Germinal center (tissue), 1 donor: Measurements from ENCODE around the gene C14orf180.
"Not testable (repeated sequence)": the region's sequence is repeated elsewhere in the genome, so short reads cannot be mapped to it uniquely, and the experiment has no call there.

Source experiments
- DNase-seq: peaks from one replicate; pipeline ENCODE4 v3.0.0; 2012; ENCODE audit warnings: mixed read lengths, low spot score

Gene C14orf180

DNA sequence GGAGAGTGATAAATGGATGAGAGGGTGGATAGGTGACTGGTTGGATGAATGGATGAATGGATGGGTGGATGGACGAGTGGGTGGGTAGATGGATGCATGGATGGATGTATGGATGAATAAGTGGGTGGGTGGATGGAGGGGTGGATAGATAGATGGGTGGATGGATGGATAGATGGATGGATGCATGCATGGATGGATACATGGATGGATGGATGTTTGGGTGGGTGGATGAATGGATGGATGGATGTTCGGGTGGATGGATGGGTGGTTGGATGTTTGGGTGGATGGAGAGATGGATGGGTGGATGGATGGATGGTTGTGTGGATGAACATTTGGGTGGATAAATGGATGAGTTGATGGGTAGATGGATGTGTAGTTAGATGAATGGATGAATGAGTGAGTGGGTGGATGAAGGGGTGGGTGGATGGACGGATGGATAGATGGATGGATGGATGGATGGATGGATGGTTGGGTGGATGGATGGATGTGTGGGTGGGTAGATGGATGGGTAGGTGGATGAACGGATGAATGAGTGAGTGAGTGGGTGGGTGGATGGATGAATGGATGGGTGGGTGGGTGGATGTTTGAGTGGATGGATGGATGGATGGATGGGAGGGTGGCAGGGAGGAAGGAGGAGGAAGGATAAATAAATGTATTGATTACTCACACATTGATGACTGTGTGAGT, 34.7 kb downstream of the C14orf180 start:
- no peak for DNase-seq

DNA sequence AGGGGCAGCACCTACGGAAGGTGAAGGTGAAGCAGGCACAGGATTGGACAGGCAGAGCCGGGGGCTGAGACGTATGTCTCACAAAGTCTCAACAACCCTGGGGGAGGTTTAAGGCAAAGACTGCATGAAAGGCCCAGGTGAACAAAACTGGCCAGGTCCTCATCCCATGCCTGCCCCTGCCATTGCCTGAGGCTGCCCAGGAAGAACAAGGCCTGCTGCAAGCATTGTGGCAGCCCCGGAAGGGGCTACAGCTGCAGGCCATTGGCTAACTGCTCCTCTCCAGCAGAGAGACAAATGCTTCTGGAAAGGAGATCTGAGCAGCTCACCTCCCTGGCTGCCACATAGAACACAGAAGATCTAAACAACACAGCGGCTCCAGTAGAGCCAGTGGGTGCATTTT, 45.4 kb downstream of the C14orf180 start:
- no peak for DNase-seq

DNA sequence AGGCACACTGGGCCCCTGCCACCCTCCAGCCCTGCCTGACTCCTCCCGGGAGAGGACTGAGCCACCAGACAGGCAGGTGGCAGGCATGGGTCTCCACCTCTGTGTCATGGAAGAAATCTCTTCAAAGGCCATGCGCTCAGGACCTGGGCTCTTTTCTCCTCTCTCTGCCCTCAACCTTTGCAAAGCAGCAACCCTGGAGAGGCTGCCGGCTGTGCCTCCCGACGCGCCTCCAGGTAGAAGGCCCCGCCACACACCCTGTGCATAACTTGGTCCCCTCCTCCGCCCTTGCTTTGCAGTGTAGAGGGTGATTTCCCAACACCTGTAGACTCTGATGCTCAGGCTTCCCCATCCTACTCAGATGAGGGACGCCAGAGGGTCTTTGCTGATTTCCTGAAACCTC, 53.2 kb downstream of the C14orf180 start:
- DNase-seq = no peak

DNA sequence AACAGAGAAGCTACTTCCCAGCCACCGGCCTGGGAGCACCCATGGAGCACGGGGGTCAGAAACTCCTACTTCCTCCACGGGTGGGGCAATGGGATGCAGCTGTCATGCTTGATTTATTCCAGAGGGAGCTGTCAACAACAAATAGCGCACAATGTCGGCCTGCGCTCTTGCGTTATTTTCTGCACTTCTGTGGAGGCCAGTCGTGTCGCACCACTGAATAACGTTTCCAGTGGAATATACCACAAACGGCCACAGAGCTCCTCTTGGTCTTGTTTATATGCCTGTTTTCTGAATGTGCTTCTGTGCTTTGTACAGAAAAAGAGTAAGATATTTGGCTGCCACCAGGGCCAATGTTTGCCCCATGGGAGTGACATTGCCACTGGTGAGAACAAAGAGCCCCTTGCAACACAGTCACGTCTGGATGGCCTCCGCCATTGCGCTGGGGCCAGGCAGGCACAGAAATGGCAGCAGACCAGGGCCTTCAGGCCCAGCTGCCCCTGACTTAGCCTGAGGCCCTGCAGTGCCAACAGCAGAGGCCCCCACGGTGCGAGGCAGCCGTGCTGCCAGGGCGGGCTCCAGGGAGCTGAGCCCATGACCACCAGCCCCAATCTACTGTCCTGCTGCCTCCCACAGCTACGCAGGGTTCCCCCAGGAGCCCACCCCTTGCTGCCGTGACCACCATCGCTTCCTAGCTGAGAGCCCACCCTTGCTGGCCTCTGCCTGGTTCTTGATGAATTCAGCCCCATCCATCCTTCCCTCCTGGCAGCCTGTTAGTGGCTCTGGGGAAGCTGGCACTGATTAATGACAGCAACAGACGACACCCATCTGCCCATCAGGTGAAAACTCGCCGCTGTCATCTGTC, 53.9 kb downstream of the C14orf180 start:
- no peak for DNase-seq

DNA sequence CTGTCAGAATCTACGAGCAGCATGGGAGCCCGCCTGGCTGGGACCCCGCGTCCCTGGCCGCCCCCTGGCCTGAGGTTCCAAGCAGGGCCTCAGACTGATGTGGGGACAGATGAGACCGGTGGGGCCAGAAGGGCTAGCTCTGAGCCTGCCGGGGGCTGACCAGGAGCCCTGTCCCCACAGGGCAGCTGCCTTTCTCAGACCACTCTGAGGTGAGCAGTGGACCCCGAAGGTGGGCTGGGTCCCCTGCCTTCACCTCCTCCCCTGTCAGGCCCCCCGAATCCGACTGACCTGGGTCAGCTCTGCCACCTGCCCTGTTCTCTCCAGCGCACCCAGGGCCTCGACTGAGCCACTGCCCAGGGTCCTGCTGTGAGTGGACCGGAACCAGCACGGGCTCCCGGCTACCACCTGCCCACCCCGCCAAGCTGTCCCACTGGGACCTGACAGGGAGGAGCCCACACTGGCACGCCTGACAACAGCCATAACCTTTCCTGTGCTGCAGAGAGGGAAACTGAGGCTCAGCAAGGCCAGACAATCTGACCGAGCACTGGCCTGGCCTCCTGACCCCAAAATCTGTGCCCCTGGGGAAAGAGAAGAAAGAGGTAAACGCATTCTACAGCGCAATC, 54.7 kb downstream of the C14orf180 start:
- DNase-seq = no peak

DNA sequence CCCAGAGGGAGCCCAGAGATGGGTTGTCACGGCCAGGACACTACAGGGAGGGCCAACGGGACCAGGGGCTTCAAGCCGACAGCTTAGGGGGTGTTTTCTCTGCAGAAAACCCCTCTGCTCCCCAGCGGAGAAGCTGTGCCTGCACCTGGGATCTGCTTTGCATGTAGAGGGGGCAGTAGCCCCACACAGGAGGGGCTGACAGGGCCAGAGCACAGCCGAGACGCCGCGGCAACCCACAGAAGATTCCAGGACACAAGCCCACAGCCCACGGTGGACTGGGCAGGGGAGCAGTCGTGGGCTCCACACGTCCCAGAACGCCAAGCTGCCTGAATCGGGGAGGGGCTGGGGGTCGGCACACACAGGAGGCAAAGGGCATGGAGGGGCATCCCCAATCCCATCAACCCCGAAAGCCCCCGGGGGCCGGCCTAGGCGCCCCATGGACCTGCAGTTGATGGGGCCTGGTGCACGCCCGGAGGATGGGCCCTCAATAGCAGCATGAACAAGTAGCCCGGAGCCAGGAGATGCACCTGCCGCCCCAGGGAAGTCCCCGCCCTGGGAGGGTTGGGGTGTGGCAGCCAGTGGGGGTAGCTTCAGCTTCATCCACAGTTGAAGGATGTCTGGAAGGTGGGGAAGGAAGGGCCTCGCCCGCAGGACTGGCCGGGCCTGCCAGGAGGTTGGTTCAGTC, 55.5 kb downstream of the C14orf180 start:
- DNase-seq = no peak

DNA sequence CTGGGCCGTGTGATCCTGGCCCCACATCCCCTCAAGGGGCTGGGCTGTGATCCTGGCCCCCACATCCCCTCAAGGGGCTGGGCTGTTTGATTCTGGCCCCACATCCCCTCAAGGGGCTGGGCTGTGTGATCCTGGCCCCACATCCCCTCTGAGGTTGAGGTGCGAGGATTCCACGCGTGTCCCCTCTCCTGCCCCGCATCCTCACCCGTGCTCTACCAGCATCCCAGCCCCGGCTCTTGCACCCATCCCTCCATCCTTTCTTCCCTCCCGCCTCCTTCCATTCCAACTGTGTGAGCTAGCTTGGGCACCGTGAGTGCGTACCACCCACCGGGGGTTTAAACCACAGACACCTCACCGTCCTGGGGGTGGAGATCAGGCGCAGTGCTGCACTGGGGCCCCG, 56.2 kb downstream of the C14orf180 start:
- no peak for DNase-seq

DNA sequence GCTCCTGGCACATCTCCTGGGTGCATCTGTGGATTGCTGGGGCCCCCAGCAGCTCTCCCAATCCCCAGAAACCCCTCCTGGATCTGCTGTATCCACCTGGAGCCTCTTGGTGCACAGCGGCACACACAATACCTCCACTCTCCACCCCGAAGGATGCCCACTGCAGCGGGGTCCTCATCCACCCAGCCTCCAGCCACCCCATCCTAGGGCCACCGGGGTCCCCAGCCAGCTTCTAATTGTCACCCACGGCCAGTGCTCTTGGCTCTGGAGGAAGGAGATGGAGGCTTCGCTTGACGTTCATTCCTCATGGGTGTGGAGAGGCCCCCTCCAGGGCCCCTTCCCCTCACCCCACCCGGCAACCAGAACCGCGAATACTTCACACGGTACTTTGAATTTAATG, 56.6 kb downstream of the C14orf180 start:
- no peak for DNase-seq

DNA sequence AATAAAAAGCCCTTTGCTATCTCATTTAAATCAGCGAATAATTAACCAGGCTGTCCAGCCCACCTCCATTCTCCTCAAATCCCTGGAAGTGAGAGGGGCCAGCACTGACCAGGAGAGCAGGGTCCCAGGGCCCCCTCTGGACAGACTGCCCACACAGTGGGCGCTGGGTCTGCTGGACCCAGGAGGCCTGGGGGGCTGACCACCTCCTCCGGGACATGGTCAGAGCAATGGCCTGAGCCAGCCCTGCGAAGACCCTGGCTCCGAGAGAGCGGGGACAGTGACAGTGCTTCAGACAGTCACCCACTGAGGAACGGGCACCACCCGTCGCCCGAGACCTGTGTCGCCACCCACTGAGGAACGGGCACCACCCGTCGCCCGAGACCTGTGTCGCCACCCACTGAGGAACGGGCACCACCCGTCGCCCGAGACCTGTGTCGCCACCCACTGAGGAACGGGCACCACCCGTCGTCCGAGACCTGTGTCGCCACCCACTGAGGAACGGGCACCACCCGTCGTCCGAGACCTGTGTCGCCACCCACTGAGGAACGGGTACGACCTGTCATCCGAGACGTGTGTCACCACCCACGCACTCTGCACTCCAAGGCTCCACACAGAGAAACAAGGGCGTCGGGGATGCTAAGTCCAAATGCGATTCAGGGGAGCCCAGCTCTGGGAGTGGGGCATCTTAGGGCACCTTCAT, 57.4 kb downstream of the C14orf180 start:
- not testable (repeated sequence) for DNase-seq

DNA sequence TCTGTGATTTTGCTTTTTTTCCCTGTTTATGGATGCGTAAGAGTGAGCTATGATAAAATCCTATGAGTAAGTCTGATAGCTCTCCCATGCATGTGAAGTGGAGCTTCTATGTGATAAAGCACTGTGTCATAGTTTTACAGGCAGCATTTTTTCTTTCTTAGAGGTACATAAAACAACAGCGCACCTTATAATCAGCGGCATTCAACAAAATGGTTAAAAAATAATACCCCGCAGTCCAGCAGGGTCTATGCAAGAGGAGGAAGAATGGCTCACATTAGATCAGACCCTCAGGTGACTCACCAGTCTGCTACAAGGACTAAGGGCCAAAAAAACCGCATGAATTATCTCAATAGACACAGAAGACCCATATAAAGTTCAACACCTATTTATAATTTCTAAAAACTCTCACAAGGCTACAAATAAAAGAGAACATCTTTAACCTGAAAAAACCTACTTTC, 58.0 kb downstream of the C14orf180 start:
- DNase-seq = no peak

DNA sequence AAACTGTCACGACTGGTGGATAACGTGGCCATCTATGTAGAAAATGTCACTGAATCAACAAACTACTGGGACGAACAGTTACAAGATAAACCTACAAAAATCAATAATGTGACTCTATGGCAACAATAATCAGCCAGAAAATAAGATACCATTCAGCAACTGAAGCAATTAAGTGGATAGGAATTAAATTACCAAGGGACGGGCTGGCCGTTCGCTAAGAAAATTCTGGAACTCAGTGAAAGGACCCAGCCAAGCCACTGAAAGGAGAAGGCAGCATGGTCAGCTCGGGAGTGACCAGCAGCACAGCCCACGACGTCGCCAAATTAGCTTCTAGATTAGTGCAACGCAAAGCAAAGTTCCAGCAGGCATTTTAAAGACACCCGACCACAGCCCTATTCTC, 58.6 kb downstream of the C14orf180 start:
- no peak for DNase-seq

DNA sequence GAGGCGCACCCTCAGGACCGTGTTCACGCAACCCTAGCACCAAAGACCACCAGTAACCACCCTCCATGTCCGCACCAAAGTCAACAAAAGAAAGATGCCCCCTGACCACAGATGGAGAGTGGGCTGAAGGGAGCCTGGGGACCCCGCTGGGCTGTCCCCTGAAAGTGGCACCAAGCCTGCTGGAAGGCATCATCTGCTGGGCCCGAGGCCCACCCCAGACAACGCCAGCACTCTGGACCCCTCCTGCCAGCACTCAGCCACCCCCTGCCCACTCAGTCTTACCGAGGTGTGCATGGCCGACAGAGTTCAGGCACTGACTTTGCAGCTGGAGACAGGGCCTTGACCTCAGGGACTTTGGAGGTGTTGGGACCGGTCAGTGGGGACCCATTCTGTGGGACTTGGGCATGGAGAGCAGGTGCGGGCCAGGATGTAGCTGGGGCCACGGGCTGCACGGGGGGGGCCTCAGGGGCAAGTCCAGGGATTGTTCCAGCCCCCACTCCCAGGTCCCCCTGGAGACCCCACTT, 59.4 kb downstream of the C14orf180 start:
- no peak for DNase-seq

DNA sequence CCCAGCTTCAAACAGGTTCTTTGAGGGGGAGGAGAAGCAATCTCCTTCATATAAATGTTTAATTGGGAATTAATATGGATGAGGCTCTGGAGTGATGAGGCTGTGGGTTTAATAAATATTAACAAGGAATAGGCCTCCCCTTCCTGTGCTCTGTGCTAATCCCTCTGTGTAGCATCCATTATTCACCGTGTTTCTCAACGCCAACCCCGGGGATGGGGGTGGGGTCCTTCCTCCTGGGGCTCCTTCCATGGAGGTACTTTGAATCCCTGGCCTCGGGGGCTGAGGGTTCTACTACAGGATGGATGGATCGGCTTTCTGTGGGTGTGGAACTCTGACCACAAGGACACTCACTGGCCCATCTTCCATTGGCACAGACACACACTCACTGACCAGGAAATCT, 59.9 kb downstream of the C14orf180 start:
- DNase-seq = no peak
